GM13976 (cell line): ENCODE results near the gene THSD4.
A peak's percentile ranks its signal among the peaks of the same experiment; 100 is the strongest.

Experiments
- DNase-seq: peaks from one replicate; pipeline ENCODE4 v3.0.0; 2012; ENCODE audit warnings: low spot score
- CTCF ChIP-seq: IDR thresholded peaks from 2 replicates; pipeline ENCODE4 v1.5.1; 2012; ENCODE audit warnings: borderline replicate concordance, mild to moderate bottlenecking; ENCODE audit not compliant: insufficient read depth; ENCODE audit errors: extremely low read depth, missing control alignments, control extremely low read depth
- in situ Hi-C: fragments of 300-500 bp; cut with MboI; formaldehyde crosslinking; loops from one replicate; pipeline ENCODE4 v1.12.0; 2022; ENCODE audit warnings: low sequenced_read_pairs, mixed read lengths, inconsistent platforms; ENCODE audit not compliant: unreplicated experiment

Gene THSD4

DNA sequence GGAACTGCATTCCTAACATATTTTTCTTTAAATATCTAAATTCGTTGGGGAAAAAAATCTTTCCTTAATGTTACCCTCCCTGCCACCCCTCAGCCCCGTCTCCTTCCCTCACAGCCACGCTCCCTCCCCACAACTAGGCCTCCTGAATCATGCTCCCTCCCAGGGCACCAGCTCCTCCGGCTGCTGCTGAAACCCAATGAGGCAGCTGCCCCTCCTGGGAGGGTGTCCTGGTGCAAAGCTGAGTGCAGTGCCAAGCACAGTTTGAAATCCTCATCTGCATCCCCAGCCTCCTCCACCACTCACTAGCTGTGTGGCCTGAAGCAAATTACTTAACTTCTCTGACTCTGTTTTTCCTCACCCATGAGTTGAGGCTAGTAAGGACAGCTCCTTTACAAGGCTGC lies 692.4 kb downstream of the THSD4 start:
- in situ Hi-C loops = loop anchor here (5.0 kb wide), 1 partner anchor 350 kb away; no protein-coding TSS in a partner anchor
- no peak for TF ChIP-seq CTCF
- no peak for DNase-seq

DNA sequence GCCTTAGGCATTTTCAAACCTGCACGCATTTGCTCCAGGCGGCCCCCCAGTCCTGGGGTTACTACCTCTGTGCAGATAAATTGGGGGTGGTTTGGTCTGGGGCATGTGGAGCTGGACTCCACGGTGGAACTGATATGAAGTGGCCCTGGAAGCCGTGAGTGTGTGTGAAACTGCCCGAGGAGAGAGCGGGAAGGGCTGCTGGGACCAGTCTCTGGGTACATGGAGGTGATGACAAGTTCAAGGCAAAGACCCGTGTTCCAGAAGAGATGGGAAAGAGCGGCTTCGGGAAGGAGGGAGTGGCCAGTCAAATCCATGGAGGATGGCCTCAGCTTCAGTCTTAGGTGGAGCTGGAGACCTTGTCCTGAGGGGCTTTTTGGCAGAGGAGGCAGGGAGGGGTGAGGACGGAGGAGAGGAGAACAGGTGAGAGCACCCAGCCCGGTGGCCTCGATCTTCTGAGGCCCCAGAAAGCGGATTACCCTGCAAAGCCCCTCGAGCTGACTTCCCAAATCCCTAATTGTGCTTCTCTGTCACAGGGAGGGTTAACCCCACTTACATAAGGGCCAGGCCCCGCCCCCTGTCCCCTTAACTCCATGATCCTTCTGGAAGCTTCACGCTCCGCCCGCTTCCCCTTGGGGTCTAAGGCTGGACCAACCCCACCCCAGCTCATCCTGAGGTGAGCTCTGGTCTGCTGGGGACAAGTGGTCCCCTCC lies 693.2 kb downstream of the THSD4 start:
- DNase-seq = no peak
- TF ChIP-seq CTCF = no peak
- in situ Hi-C loops = loop anchor here (5.0 kb wide), 1 partner anchor 349 kb away; no protein-coding TSS in a partner anchor

DNA sequence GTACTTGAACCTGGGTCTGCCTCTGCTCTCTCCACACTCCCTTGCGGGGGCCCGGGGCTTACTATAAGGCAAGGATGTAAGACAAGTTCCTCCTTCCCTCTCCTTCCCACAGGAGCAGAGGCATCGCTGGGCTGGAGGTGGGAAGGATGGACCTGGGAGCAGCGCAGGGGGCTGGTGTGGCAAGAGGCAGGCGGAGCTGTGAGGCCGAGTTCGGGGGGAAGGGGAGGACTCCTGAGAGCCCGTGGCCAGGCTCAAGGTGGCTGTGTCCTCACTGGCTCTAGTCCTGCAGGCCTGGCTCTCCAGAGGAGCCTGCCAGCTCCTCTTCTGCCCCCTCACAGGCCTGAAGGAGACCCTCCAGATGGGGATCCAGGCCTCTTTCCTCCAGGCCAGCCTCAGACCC lies 694.1 kb downstream of the THSD4 start:
- in situ Hi-C loops = loop anchor here (5.0 kb wide), 1 partner anchor 348 kb away; no protein-coding TSS in a partner anchor
- peak; percentile 18 for DNase-seq
- no peak for TF ChIP-seq CTCF

DNA sequence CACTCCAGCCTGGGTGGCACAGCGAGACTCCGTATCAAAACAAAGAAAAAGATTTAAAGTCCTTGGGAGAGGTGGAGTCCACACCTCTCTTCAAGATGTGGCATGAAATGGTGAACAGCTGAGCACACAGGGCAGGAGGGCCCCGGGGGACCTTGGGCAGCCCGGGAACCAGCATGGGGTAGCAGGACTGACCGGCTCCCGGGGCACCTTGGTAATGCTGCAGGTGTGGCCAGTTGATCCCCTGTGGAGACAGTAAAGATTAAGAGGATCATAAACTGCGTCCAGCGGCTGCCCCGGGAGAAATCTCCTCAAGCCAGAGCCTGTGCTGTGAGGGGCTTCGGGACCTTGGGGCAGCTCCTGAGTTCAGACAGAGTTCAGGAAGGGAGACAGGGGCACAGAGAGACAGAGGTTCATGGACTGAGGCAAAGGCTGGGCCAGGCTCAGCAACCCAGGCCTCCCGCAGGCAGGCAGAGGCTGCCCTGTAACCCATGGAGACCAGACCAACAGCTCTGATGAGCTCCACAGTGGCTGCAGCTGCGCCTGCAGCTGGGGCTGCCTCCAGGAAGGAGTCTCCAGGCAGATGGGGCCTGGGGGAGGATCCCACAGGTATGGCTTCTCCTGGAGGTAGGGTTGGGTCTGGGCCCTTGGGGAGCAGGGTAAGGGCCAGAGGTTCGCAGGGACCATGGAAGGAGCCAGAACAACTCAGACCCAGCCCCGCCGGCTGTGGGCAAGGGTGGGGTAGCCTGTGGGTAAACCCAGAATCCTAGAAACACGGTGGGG lies 695.2 kb downstream of the THSD4 start, which contains the start of gene NR2E3:
Gene NR2E3 (plus strand): TSS at position 299 of the 780 bp plus-strand sequence. CDS start 190 bp downstream, at position 489.
- TF ChIP-seq CTCF = no peak
- peak; percentile 24 for DNase-seq
- in situ Hi-C loops = no loop called here

DNA sequence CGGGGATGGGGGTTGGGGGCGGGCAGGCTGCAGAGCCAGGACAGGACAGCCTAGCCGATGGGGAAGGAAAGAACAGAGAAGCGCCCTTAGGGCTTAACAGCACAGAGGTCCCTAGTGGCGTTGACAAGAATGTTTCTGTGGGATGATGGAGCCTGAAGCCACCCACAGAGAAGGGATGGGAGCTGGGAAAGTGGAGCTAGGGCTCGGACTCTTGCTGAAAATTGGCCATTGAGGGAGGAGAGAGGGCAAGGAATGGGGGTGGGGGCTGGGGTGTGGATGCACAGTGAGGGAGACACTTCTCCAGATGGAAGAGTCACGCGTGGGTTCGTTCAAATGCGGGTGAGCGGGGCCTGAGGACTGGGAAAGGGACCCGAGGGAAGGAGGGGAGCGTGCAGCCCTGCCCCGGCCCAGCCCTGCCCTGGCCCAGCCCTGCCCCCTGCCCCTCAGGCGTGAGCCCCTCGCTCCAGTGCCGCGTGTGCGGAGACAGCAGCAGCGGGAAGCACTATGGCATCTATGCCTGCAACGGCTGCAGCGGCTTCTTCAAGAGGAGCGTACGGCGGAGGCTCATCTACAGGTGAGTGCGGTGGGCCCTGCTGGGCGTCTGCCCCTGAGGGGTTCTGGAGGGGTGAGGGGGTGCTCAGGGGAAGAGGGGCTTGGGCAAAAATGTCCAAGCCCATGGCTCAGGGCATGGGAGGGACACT lies 695.9 kb downstream of the THSD4 start:
- TF ChIP-seq CTCF = no peak
- in situ Hi-C loops = no loop called here
- peak; percentile 31 for DNase-seq
